ENCODE data around the gene ABCA3. TPM values are rescaled to one million over a fixed set of nuclear protein-coding genes. Genes with fewer than 3 reads are reported as not detected.

ABCA3 gene
- total and polyA plus RNA-seq, 2 of the 8 experiments (the other 6 are each of a cell fraction or from before 2014, with no cell fraction given): 5.7 to 7.9 TPM

GRCh38 chr16:2370721-2371120 lies 30.2 kb upstream of the ABCA3 start:
- no peak overlapping the region for H3K27ac ChIP-seq (ENCODE audit: low read depth, low read length)
- H4K5ac ChIP-seq (ENCODE audit: insufficient read length, low read depth, low read length): no peak overlapping the region
- H3K79me2 ChIP-seq (ENCODE audit: control insufficient read depth in 1 of 2, insufficient read depth in 2 of 2, low read length in 2 of 2): no peaks in the 10 kb centered on the region
- no peak overlapping the region for H2BK20ac ChIP-seq (ENCODE audit: low read length)
- no peak for FAIRE-seq
- H3K18ac ChIP-seq (ENCODE audit: extremely low read depth, low read length): no peak overlapping the region
- H3K79me1 ChIP-seq (ENCODE audit: low read depth, low read length): no peaks in the 10 kb centered on the region
- ChIA-PET POLR2A (ENCODE audit: partially characterized antibody) (no interaction called here), CTCF (ENCODE audit: partially characterized antibody) (interaction anchor here (0.7 to 1.3 kb wide), 2 partner anchors 24 to 53 kb away, joined by 3 to 4 read pairs; no protein-coding TSS in a partner anchor)
- H4K8ac ChIP-seq (ENCODE audit: extremely low read depth, insufficient read depth, low read length): no peak overlapping the region
- no peak overlapping the region for H3K4me2 ChIP-seq (ENCODE audit: insufficient read depth in 1 of 2, low read depth in 2 of 2, low read length in 2 of 2)
- H3K27me3 ChIP-seq (replicated peaks in 1 of 4; ENCODE audit: control insufficient read depth in 3 of 4, extremely low read depth in 1 of 4, insufficient read depth in 3 of 4, low read length in 3 of 4): no peaks in the 10 kb centered on the region
- no peaks in the 10 kb centered on the region for H4K20me1 ChIP-seq (replicated peaks in 1 of 2; ENCODE audit: control insufficient read depth in 1 of 2, insufficient read depth in 2 of 2, low read length in 2 of 2)
- H2BK12ac ChIP-seq (ENCODE audit: low read depth, low read length): no peak overlapping the region
- H2BK5ac ChIP-seq (ENCODE audit: low read depth, low read length): no peak overlapping the region
- no peak overlapping the region for H3K23ac ChIP-seq (ENCODE audit: insufficient read length)
- no peak overlapping the region for H2BK120ac ChIP-seq (replicated peaks; ENCODE audit: low read depth, low read length)
- no peak overlapping the region for H2AFZ ChIP-seq (ENCODE audit: low read length)
- no peak overlapping the region for H3K14ac ChIP-seq (ENCODE audit: insufficient read length)
- no peak overlapping the region for H3K56ac ChIP-seq (replicated peaks; ENCODE audit: insufficient read length, low read depth, low read length)
- no peak overlapping the region for H3K9ac ChIP-seq (replicated peaks in 1 of 4; ENCODE audit: extremely low read depth in 1 of 4, low read depth in 3 of 4, low read length in 3 of 4)
- no peaks in the 10 kb centered on the region for H3K4me1 ChIP-seq (replicated peaks in 1 of 4; ENCODE audit: control insufficient read depth in 3 of 4, insufficient read depth in 4 of 4, low read length in 3 of 4)
- DNase-seq (ENCODE audit: low read depth in 1 of 2, low spot score in 2 of 2): no peak
- no peak overlapping the region for H3K4me3 ChIP-seq (ENCODE audit: extremely low read depth in 1 of 4, insufficient read depth in 2 of 4, low read depth in 3 of 4, low read length in 4 of 4)
- no peaks in the 10 kb centered on the region for H3K23me2 ChIP-seq (ENCODE audit: low read depth, low read length)
- no peak overlapping the region for H4K91ac ChIP-seq (replicated peaks; ENCODE audit: insufficient read length, low read length)
- H2AK5ac ChIP-seq (ENCODE audit: low read depth, low read length): no peak overlapping the region
- no peaks in the 10 kb centered on the region for H3K36me3 ChIP-seq (ENCODE audit: control insufficient read depth in 2 of 4, insufficient read depth in 4 of 4, low read length in 3 of 4)
- TF ChIP-seq BACH1 (IDR thresholded peaks at IDR 0.05; ENCODE audit: low read length) (no peak), KDM1A (IDR thresholded peaks at IDR 0.05; ENCODE audit: borderline replicate concordance, low read length) (no peak), SIN3A (conservative IDR thresholded peaks at IDR 0.05 in 1 of 2, IDR thresholded peaks at IDR 0.05 in 1 of 2; ENCODE audit: low read depth in 1 of 2, low read length in 2 of 2) (no peak), JUN (IDR thresholded peaks at IDR 0.05; ENCODE audit: low read depth, low read length) (no peak), CTBP2 (IDR thresholded peaks at IDR 0.05; ENCODE audit: borderline replicate concordance, insufficient read depth, insufficient read length, low read length) (no peak)
- H3K4ac ChIP-seq (replicated peaks; ENCODE audit: insufficient read length, low read depth, low read length): no peak overlapping the region
- H2BK15ac ChIP-seq (ENCODE audit: low read length): no peak overlapping the region
- H3K9me3 ChIP-seq (ENCODE audit: insufficient read depth in 2 of 2, low read depth in 1 of 2, low read length in 1 of 2): no peaks in the 10 kb centered on the region

Measured in H1 (cell line).